ENCODE data around the gene PFN2.

DNA sequence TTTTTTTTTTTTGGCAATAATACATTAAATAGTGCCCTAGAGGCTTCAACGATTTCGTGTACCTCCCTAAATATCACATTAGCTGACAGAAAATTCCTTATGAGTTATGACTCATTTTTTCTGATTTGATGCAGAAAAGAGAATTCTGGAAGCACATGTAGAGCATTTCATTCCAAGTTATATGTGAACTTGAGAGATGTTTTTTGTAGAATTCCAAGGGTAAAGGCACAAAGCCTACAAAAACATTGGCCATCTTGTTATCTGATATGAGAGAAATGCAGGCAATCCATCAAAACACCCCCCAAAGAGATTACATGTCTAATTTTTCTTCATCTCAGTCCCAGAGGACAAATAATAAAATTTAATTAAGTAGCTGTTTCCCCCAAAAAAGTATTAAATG lies 6.7 kb upstream of the PFN2 start:
- no peak for TF ChIP-seq CTCF (conservative IDR thresholded peaks at IDR 0.05 in 1 of 2, IDR thresholded peaks at IDR 0.05 in 1 of 2; ENCODE audit: low read depth in 1 of 2, low read length in 2 of 2)
- no peak for TF ChIP-seq EZH2 (IDR thresholded peaks at IDR 0.05; ENCODE audit: low read length, missing control alignments)

Data from fibroblast of lung (primary cell).